HepG2 (cell line): ENCODE results near the gene CLBA1. TPM values are rescaled to one million over a fixed set of nuclear protein-coding genes. Genes with fewer than 3 reads are reported as not detected.
A peak's percentile ranks its signal among the peaks of the same experiment; 100 is the strongest.

Experiments
- AGO2 ChIP-seq: fragments of 200-400 bp; formaldehyde crosslinking; optimal IDR thresholded peaks from 2 replicates; pipeline ENCODE3; 2017; ENCODE audit warnings: mild to moderate bottlenecking, low read depth, low read length, moderate library complexity
- CSRNP2 ChIP-seq: sonication (generic); formaldehyde crosslinking; conservative IDR thresholded peaks from 2 replicates; pipeline ENCODE4 v1.8.0; 2022; ENCODE audit warnings: low read depth, missing genetic modification reagents
- NFKB2 ChIP-seq: sonication (generic); formaldehyde crosslinking; IDR thresholded peaks from 2 replicates; pipeline ENCODE4 v1.4.0; 2020; ENCODE audit warnings: missing genetic modification reagents, borderline replicate concordance
- ONECUT2 ChIP-seq: sonication (generic); formaldehyde crosslinking; IDR thresholded peaks from 2 replicates; pipeline ENCODE4 v1.4.0; 2020; ENCODE audit warnings: missing genetic modification reagents
- YY1 ChIP-seq: IDR thresholded peaks from 2 replicates; pipeline ENCODE4 v1.6.1; 2011; ENCODE audit warnings: low read length, low read depth, moderate library complexity, mild to moderate bottlenecking; ENCODE audit not compliant: insufficient read depth, insufficient replicate concordance
- ZHX2 ChIP-seq, 2 experiments: sonication (generic) in 1 of 2; formaldehyde crosslinking in 1 of 2; IDR thresholded peaks; 2 replicates each; pipeline versions ENCODE4 v1.6.1 to v1.9.0; 2014 to 2022; ENCODE audit warnings: antibody characterized with exemption in 1 of 2, borderline replicate concordance in 1 of 2, inconsistent platforms in 1 of 2, low read depth in 1 of 2, missing genetic modification reagents in 1 of 2
- ZNF382 ChIP-seq: sonication (generic); formaldehyde crosslinking; IDR thresholded peaks from 2 replicates; pipeline ENCODE4 v1.5.0; 2020; ENCODE audit warnings: missing genetic modification reagents, mild to moderate bottlenecking, borderline replicate concordance
- ZNF430 ChIP-seq: sonication (generic); formaldehyde crosslinking; IDR thresholded peaks from 2 replicates; pipeline ENCODE4 v1.9.0; 2021; ENCODE audit warnings: mild to moderate bottlenecking, missing genetic modification reagents
- ZNF446 ChIP-seq: sonication (generic); formaldehyde crosslinking; IDR thresholded peaks from 2 replicates; pipeline ENCODE4 v1.5.0; 2020; ENCODE audit warnings: mild to moderate bottlenecking, missing genetic modification reagents
- polyA plus RNA-seq, 8 experiments: library from polyadenylated mRNA; depleted of rRNA in 3 of 8; stranded (reverse) in 7 of 8; unstranded in 1 of 8; fragments of >200 nt; fragmentation: Illumina TruSeq in 4 of 8; extraction: Trizol in 4 of 8; gene quantifications; 2 replicates each; pipeline versions ENCODE4 v1.2.1 to v1.2.3, GENCODE V29; 2011 to 2016; ENCODE audit warnings: low read depth in 4 of 8, missing spikeins in 1 of 8, mixed read lengths in 1 of 8; ENCODE audit not compliant: insufficient read depth in 1 of 8
- total RNA-seq, 5 experiments: library from RNA; depleted of rRNA; stranded (reverse); fragments of >200 nt; fragmentation: Illumina TruSeq; extraction: Trizol; gene quantifications; 2 replicates each; pipeline ENCODE4 v1.2.3, GENCODE V29; 2016; ENCODE audit warnings: low read depth in 1 of 5
- TF ChIP-seq, protein P1 (sequence below), 2 experiments: fragments of 450-650 bp in 1 of 2; sonication (generic) in 1 of 2; formaldehyde crosslinking in 1 of 2; IDR thresholded peaks; 2 replicates each; pipeline versions ENCODE4 v1.6.1 to v1.8.0; 2016 to 2022; ENCODE audit warnings: antibody characterized with exemption in 1 of 2, mild to moderate bottlenecking in 1 of 2, missing genetic modification reagents in 1 of 2

Gene CLBA1
- total and polyA plus RNA-seq, 2 of the 13 experiments (the other 11 are each of a cell fraction or from before 2014, with no cell fraction given) = 1.2 to 1.4 TPM

DNA sequence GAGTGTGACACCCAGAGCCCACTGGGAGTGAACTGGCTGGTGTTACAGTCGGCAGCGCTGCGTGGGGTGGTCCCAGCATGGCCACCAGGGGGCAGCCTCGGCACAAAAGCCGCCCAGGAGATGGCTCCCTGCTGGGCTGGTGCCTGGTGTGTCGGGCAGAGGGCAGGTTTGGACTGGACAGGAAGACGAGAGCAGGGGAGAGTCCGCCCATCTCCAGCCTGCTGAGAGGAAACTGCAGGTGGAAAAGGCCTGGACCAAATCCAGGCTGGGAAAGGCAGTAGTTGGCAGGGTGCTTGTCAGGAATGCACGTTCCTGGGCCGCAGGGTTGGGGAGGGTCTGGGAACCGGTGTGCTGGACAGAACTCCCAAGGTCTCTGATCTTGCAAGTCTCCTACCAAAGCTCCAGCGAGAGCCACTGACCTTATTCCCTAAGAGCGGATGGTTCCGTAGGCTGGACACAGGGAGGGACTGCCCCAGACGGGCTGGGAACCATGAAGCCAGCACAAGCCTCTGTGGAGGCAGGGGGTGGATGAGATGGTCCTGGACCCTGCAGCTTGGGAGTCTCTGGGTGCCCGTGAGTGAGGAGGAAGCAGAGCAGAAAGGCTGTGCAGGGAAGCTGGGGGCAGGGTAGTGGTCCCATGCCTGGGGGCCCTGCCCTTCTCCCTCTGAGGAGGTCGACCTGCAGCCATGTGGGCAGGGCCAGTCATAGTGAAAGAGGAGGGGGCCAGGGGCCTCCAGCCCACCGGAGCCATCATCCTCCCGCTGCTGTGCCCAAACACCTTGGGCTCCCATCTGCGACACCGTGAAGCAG lies 9.2 kb upstream of the CLBA1 start (continued):
- TF ChIP-seq, protein P1, sequence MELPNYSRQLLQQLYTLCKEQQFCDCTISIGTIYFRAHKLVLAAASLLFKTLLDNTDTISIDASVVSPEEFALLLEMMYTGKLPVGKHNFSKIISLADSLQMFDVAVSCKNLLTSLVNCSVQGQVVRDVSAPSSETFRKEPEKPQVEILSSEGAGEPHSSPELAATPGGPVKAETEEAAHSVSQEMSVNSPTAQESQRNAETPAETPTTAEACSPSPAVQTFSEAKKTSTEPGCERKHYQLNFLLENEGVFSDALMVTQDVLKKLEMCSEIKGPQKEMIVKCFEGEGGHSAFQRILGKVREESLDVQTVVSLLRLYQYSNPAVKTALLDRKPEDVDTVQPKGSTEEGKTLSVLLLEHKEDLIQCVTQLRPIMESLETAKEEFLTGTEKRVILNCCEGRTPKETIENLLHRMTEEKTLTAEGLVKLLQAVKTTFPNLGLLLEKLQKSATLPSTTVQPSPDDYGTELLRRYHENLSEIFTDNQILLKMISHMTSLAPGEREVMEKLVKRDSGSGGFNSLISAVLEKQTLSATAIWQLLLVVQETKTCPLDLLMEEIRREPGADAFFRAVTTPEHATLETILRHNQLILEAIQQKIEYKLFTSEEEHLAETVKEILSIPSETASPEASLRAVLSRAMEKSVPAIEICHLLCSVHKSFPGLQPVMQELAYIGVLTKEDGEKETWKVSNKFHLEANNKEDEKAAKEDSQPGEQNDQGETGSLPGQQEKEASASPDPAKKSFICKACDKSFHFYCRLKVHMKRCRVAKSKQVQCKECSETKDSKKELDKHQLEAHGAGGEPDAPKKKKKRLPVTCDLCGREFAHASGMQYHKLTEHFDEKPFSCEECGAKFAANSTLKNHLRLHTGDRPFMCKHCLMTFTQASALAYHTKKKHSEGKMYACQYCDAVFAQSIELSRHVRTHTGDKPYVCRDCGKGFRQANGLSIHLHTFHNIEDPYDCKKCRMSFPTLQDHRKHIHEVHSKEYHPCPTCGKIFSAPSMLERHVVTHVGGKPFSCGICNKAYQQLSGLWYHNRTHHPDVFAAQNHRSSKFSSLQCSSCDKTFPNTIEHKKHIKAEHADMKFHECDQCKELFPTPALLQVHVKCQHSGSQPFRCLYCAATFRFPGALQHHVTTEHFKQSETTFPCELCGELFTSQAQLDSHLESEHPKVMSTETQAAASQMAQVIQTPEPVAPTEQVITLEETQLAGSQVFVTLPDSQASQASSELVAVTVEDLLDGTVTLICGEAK (IDR thresholded peaks at IDR 0.05) = no peak
- TF ChIP-seq, protein P1 (CRISPR knock-in tag; IDR thresholded peaks at IDR 0.05) = no peak
- TF ChIP-seq ZNF382 (CRISPR knock-in tag) (no peak), ONECUT2 (no peak), ZNF430 (CRISPR knock-in tag) (no peak), CSRNP2 (no peak), NFKB2 (peak; percentile 58; the same call in 1 of the 2 replicates), YY1 (peak; percentile 34), ZHX2 (IDR thresholded peaks at IDR 0.05; ENCODE audit: low read depth) (no peak), ZHX2 (CRISPR knock-in tag; IDR thresholded peaks at IDR 0.05; ENCODE audit: borderline replicate concordance) (no peak), AGO2 (no peak), ZNF446 (CRISPR knock-in tag) (no peak)
